Measurements from ENCODE around the gene KRTAP12-3.
A peak's percentile ranks its signal among the peaks of the same experiment; 100 is the strongest.
"Not testable (repeated sequence)": the region's sequence is repeated elsewhere in the genome, so short reads cannot be mapped to it uniquely, and the experiment has no call there.

Gene KRTAP12-3

DNA sequence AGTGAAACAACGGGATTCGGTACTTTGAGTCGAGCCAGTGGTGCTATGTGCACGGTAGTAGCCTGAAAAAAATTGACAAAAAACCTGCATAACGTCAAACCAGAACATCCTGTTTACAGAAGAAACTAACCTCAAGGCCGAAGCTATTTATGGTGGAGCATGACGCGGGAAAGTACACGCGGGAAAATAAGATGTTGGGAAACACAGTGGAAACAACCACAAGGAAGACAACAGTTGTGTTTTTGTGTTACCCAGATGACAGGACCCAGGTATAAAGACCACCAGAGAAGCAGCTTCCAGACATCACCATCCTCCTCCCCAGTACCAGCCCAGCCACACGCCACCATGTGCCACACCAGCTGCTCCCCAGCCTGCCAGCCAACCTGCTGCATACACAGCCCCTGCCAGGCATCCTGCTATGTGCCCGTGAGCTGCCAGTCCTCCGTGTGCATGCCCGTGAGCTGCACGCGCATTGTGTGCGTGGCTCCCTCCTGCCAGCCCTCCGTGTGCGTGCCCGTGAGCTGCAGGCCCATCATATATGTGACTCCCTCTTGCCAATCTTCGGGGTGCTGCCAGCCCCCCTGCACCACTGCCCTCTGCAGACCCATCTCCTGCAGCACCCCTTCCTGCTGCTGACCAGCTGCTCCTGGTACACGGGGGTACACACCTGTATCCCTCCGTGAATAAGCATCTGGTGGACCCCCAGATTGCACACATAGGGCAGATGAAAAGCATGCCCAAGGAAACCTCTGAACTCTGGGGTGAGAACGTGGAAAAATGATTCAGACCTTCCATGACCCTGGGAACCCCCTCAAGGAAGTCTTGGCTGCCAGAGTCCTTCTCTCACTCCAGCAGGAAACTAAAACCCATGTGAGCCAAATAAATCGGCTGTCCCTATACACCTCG lies at the start of gene KRTAP12-3:
Gene KRTAP12-3 (plus strand): TSS at position 298 of the 906 bp plus-strand sequence. CDS start 48 bp downstream, at position 346.
- no peak for DNase-seq (ENCODE audit: low spot score)

- DNase-seq (ENCODE audit: low spot score) = no peak
Measured at GRCh38 chr21:44609193-44609592, 48.5 kb upstream of the KRTAP12-3 start.

DNA sequence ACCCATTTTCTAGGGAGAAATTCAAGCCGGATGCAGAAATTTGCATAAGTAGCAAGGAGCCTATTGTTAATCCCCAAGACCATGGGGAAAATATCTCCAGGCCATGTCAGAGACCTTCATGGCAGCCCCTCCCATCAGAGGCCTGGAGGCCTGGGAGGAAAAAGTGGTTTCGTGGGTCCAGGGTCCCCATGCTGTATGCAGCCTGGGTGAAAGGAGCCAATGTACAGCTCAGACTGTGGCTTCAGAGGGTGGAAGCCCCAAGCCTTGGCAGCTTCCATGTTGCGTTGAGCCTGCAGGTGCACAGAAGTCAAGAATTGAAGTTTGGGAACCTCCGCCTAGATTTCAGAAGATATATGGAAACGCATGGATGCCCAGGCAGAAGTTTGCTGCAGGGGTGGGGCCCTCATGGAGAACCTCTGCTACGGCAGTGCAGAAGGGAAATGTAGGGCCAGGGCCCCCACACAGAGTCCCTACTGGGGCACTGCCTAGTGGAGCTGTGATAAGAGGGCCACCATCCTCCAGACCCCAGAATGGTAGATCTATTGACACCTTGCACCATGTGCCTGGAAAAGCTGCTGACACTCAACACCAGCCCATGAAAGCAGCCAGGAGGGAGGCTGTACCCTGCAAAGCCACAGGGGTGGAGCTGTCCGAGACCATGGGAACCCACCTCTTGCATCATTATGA lies 47.4 kb upstream of the KRTAP12-3 start:
- not testable (repeated sequence) for DNase-seq (ENCODE audit: low spot score)

DNA sequence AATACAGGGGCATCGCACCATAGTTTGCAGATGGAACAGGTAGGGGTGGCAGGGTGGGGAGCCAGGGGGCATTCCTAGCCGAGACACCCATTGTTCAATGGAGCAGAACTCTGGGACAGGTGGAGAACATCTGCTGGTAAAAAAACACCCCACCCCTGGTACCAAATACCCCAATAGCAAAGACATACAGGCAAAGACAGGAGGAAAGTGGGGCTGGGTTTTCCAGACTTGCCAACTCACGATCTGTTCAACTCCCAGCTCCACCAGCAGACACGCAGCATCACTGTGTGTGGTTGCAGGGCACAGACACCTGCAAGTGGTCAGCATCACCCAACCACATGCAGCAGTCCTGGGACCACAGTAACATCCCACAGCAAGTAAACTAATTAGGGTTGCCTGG lies 46.2 kb upstream of the KRTAP12-3 start:
- DNase-seq (ENCODE audit: low spot score) = no peak

- DNase-seq (ENCODE audit: low spot score) = no peak
Measured at GRCh38 chr21:44612029-44612486, 45.7 kb upstream of the KRTAP12-3 start, which contains the start of gene KRTAP10-8. TSS of gene KRTAP10-8 (plus strand) at chr21:44612079. CDS start at chr21:44612101, 22 bp downstream.

DNA sequence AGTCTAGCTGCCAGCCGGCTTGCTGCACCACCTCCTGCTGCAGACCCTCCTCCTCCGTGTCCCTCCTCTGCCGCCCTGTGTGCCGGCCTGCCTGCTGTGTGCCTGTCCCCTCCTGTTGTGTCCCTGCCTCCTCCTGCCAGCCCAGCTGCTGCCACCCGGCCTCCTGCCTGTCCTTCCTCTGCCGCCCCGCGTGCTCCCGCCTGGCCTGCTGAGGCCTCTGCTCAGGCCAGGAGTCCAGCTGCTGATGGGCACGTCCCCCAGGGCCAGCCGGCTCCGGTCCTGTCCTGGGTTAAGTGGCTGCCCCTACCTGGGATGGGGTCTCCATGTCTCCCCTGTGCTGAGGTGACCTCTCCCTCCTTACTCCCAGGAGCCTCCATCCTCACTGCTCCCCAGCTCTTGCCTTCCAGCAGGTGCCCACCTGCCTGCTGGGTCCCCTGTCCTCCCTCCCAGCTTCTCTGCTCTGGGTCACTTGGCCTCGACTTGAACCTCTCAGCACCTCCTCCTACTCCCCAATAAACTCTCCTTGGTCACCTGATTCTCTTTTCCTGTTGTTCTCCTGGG lies 45.0 kb upstream of the KRTAP12-3 start:
- no peak for DNase-seq (ENCODE audit: low spot score)

- no peak for DNase-seq (ENCODE audit: low spot score)
Measured at GRCh38 chr21:44613386-44614155, 44.2 kb upstream of the KRTAP12-3 start.

GRCh38 chr21:44614161-44614631 lies 43.5 kb upstream of the KRTAP12-3 start:
- DNase-seq (ENCODE audit: low spot score) = no peak

- DNase-seq (ENCODE audit: low spot score) = no peak
Measured at GRCh38 chr21:44614961-44615391, 42.8 kb upstream of the KRTAP12-3 start.

GRCh38 chr21:44615466-44615865 lies 42.3 kb upstream of the KRTAP12-3 start:
- no peak for DNase-seq (ENCODE audit: low spot score)

GRCh38 chr21:44615911-44616590 lies 41.7 kb upstream of the KRTAP12-3 start:
- DNase-seq (ENCODE audit: low spot score) = no peak

DNA sequence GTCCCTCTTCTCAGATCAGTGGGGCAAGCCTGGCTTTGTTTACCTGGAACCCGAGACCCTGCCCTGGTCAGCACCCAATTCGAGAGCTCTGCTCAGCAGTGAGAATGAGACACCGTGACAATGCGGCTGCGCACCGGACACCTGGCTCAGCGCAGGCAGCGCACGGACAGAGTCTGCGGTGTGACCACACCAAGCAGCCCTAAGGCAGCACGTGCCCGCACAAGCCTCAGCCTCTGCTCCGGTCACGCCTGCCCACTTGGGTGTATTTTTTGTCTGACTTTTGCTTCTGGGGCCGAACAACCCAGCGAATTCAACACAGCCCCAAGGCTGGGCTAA lies 41.2 kb upstream of the KRTAP12-3 start:
- DNase-seq (ENCODE audit: low spot score) = no peak

DNA sequence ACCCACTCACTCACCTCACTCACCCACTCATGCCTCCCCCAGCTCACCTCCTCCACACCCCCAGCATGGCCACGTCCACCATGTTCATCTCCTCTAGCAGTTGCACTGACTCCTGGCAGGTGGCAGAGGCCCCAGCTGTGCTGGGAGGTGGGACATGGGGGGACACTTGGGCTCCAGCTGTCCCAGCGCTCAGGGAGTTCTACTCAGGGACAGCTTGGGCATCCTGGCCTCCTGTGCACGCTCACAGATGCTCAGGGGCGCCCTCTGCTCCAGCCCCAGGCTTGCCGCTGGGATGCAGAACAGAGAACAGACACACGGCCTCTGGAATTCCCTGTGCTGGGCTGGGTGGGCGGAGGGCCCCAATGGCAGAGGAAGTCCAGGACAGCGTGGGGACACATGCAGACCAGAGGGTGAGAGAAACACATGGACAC lies 40.6 kb upstream of the KRTAP12-3 start:
- DNase-seq (ENCODE audit: low spot score) = no peak

- peak; percentile 30 for DNase-seq (ENCODE audit: low spot score)
Measured at GRCh38 chr21:44618504-44618903, 39.2 kb upstream of the KRTAP12-3 start.

- no peak for DNase-seq (ENCODE audit: low spot score)
Measured at GRCh38 chr21:44618909-44619308, 38.8 kb upstream of the KRTAP12-3 start.

- DNase-seq (ENCODE audit: low spot score) = no peak
Measured at GRCh38 chr21:44619886-44620285, 37.8 kb upstream of the KRTAP12-3 start.

DNA sequence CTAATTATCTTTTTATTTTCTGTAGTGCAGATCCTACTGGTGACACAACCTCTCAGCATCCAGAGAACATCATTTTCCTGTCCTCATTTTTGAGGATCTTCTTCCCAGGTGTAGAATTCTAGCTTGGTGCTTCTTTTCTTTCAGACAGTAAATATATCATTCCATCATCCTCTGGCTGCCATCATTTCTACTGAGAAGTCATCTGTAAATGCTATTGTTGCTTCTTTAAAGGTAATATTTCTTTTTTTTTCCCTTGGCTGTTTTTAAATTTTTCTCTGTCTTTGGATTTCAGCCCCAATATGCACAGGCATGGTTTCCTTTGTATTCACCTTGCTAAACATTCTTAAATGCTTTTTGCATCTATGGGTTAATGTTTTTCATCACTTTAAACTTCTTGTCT lies 34.2 kb upstream of the KRTAP12-3 start:
- no peak for DNase-seq (ENCODE audit: low spot score)

DNA sequence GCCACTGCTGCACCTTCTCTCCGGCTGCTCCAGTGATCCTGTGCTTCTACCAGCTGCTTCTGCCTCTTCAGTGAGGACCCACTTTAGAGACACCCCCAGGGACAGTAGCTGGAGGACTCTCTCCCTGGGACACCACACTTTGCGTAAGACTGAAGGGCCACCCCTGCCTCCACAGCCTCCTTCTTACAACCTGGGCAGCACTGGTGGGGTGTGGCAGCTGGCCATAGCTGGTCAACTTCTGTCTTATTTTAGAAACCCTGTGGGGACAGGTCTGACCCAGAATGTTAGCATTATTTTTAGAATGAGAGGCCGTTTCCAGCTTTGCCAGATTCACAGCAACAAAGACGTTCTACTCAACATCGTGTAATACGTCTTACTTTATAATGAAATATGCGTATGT lies 32.0 kb upstream of the KRTAP12-3 start:
- DNase-seq (ENCODE audit: low spot score) = no peak

DNA sequence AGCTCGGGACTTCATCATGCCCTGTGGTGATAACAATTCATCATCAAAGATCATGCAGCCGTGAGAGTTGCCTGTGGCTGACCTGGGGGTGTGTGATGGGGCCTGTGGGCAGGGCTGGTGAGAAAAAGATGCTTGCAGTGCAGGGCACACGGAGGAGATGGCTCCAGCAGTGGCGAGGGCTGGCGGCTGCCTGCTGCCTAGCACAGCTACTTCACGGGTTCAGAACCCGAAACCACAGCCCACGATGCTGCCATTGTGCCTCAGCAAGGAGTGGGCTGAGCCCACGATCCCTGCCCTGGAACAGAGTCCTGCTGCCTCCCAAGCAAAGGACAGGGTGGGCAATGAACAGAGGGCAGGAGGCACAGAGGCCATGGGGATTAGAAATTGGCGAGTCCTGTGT lies 31.5 kb upstream of the KRTAP12-3 start:
- no peak for DNase-seq (ENCODE audit: low spot score)

GRCh38 chr21:44626673-44627143 lies 31.0 kb upstream of the KRTAP12-3 start, which contains the start of gene KRTAP10-9:
TSS of gene KRTAP10-9 (plus strand) at chr21:44627093. CDS start at chr21:44627172, 79 bp downstream.
- DNase-seq (ENCODE audit: low spot score) = no peak

Data from AG20443 (cell line).